ENCODE measurements around the gene ARHGAP28. TPM values are rescaled to one million over a fixed set of nuclear protein-coding genes. Genes with fewer than 3 reads are reported as not detected.
"Not testable (repeated sequence)": the region's sequence is repeated elsewhere in the genome, so short reads cannot be mapped to it uniquely, and the experiment has no call there.

The ARHGAP28 gene
- total RNA-seq, 2 donors from 2014 or later: 0.41 to 1.8 TPM

DNA sequence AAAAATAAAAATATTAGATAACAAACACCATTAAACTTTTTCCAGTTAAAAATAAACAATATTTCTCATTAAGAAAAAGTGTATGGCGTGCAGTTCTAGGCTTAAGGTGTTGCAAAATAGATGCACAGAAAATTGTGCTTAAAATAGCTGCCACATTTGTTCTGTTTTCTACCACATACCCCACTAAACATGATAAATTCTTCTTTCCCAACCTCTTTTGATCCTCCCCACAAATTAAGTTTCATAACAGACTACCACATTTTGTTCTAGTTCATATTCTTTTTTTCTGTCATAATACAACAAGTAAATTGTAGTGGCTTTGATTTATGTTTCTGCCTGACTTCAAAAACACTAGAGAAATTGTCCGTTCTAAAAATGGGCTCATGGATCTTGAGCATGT is 64.5 kb downstream of the ARHGAP28 start:
- Histone ChIP-seq H3K36me3 (no peaks in the 10 kb centered on the region), H3K4me3 (no peak overlapping the region), H3K9me3 (no peaks in the 10 kb centered on the region), H3K27me3 (replicated peaks; ENCODE audit: insufficient read depth) (no peaks in the 10 kb centered on the region), H3K4me1 (ENCODE audit: control insufficient read depth in 1 of 2, low read depth in 2 of 2) (no peaks in the 10 kb centered on the region), H3K27ac (no peak overlapping the region)
- ATAC-seq (ENCODE audit: insufficient number of reproducible peaks, low FRiP score, low read depth): no peak
- no peak for DNase-seq (ENCODE audit: low spot score)
- TF ChIP-seq, protein P1, sequence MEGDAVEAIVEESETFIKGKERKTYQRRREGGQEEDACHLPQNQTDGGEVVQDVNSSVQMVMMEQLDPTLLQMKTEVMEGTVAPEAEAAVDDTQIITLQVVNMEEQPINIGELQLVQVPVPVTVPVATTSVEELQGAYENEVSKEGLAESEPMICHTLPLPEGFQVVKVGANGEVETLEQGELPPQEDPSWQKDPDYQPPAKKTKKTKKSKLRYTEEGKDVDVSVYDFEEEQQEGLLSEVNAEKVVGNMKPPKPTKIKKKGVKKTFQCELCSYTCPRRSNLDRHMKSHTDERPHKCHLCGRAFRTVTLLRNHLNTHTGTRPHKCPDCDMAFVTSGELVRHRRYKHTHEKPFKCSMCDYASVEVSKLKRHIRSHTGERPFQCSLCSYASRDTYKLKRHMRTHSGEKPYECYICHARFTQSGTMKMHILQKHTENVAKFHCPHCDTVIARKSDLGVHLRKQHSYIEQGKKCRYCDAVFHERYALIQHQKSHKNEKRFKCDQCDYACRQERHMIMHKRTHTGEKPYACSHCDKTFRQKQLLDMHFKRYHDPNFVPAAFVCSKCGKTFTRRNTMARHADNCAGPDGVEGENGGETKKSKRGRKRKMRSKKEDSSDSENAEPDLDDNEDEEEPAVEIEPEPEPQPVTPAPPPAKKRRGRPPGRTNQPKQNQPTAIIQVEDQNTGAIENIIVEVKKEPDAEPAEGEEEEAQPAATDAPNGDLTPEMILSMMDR (IDR thresholded peaks at IDR 0.05): no peak

DNA sequence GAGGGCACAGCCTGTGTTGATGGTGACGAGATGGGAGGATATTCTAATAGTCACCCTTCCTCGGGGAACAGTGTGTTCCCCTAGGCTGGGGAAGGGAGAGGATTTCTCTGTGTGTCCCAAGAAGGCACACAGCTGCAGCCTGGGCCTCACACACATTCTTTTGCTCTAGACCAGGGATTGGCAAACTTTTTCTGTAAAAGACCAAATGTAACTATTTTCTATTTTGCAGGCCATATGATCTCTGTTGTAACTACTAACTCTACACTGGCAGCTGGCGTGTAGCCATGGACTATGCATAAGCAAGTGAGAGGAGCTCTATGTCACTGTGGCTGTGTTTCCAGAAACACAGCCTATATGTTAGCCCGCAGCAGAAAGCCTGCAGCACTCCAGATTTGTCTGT is 65.8 kb downstream of the ARHGAP28 start:
- Histone ChIP-seq H3K4me1 (ENCODE audit: control insufficient read depth in 1 of 2, low read depth in 2 of 2) (no peaks in the 10 kb centered on the region), H3K27me3 (replicated peaks; ENCODE audit: insufficient read depth) (no peaks in the 10 kb centered on the region), H3K9me3 (no peaks in the 10 kb centered on the region), H3K36me3 (no peaks in the 10 kb centered on the region), H3K27ac (no peak overlapping the region), H3K4me3 (no peak overlapping the region)
- no peak for ATAC-seq (ENCODE audit: insufficient number of reproducible peaks, low FRiP score, low read depth)
- TF ChIP-seq, protein P1 (IDR thresholded peaks at IDR 0.05): no peak
- no peak for DNase-seq (ENCODE audit: low spot score)

DNA sequence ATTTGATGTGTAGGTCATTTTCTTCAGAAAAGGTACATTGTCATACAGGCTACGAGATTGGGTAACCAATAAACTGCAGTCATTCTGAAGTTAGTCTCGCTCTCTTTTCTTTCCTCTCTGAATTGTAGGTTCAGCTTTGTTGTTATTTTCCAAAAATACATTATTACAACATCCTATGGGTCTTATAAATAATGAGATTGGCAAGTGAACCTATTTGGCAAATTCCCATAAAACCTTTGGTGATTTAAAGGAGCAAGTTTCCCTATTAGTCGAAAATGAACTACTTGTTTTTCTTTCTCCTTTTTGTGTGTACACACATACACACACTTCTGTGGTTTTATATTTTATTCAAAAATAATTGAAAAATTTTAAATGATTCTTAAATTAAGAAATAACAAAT is 67.0 kb downstream of the ARHGAP28 start:
- TF ChIP-seq, protein P1 (IDR thresholded peaks at IDR 0.05): no peak
- ATAC-seq (ENCODE audit: insufficient number of reproducible peaks, low FRiP score, low read depth): no peak

DNA sequence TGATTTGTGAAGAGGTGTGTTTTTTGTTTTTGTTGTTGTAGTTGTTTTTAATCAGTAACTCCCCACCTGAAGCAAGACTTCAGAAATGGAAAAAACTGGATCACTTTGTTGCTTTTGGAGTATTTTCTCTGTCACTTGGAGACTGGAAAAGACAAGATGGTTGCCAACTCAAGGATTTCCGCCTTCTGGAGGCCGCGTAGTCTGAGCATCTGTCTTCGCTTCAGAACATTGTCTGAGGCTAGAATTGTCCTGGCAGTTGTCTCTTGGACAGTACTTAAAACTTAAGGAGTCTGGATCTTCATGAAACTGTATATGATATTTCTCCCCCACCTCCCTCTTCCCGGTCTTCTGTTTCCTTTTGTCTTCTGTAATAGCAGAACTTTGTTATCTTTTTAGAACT is 67.7 kb downstream of the ARHGAP28 start:
- Histone ChIP-seq H3K4me3 (no peak overlapping the region), H3K27me3 (replicated peaks; ENCODE audit: insufficient read depth) (no peaks in the 10 kb centered on the region), H3K27ac (no peak overlapping the region), H3K9me3 (no peaks in the 10 kb centered on the region), H3K36me3 (no peaks in the 10 kb centered on the region), H3K4me1 (ENCODE audit: control insufficient read depth in 1 of 2, low read depth in 2 of 2) (no peaks in the 10 kb centered on the region)
- no peak for ATAC-seq (ENCODE audit: insufficient number of reproducible peaks, low FRiP score, low read depth)
- TF ChIP-seq, protein P1 (IDR thresholded peaks at IDR 0.05): no peak
- no peak for DNase-seq (ENCODE audit: low spot score)

More for the DNA sequence above, 67.0 kb downstream of the ARHGAP28 start:
- no peak overlapping the region for H3K4me3 ChIP-seq
- no peaks in the 10 kb centered on the region for H3K27me3 ChIP-seq (replicated peaks; ENCODE audit: insufficient read depth)
- H3K9me3 ChIP-seq: no peaks in the 10 kb centered on the region
- no peaks in the 10 kb centered on the region for H3K4me1 ChIP-seq (ENCODE audit: control insufficient read depth in 1 of 2, low read depth in 2 of 2)
- H3K36me3 ChIP-seq: no peaks in the 10 kb centered on the region
- H3K27ac ChIP-seq: no peak overlapping the region
- DNase-seq (ENCODE audit: low spot score): no peak

DNA sequence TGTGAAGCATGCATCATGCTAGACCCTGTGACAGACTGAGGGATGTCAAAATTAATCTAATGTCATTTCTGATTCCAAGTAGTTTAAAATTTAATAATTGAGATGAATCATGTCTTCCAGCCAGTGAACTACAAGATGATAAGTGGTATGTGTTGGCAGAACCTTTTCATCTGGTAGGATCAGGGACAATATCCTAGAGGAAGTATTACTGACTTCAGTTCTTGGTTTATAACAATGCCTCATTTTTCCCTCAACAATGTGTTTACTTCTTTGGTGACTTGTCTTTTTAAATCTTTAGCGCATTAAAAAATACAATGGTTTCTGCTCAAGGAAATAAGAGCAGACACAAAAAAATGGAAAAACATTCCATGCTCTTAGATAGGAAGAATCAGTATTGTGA is 69.4 kb downstream of the ARHGAP28 start:
- Histone ChIP-seq H3K27me3 (replicated peaks; ENCODE audit: insufficient read depth) (no peaks in the 10 kb centered on the region), H3K4me1 (ENCODE audit: control insufficient read depth in 1 of 2, low read depth in 2 of 2) (no peaks in the 10 kb centered on the region), H3K36me3 (no peaks in the 10 kb centered on the region), H3K9me3 (no peaks in the 10 kb centered on the region), H3K4me3 (no peak overlapping the region), H3K27ac (no peak overlapping the region)
- no peak for DNase-seq (ENCODE audit: low spot score)
- ATAC-seq (ENCODE audit: insufficient number of reproducible peaks, low FRiP score, low read depth): no peak
- TF ChIP-seq, protein P1 (IDR thresholded peaks at IDR 0.05): no peak

DNA sequence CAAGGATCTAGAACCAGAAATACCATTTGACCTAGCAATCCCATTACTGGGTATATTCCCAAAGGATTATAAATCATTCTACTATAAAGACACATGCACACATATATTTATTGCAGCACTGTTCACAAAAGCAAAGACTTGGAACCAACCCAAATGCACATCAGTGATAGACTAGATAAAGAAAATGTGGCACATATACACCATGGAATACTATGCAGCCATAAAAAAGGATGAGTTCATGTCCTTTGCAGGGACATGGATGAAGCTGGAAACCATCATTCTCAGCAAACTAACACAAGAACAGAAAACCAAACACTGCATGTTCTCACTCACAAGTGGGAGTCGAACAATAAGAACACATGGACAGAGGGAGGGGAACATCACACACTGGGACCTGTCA is 70.8 kb downstream of the ARHGAP28 start:
- not testable (repeated sequence) for H3K9me3 ChIP-seq; H3K4me3 ChIP-seq; ATAC-seq (ENCODE audit: insufficient number of reproducible peaks, low FRiP score, low read depth); DNase-seq (ENCODE audit: low spot score); H3K4me1 ChIP-seq (ENCODE audit: control insufficient read depth in 1 of 2, low read depth in 2 of 2); H3K27ac ChIP-seq; H3K36me3 ChIP-seq; H3K27me3 ChIP-seq (replicated peaks; ENCODE audit: insufficient read depth)
